ENCODE results near the gene OR2T27.
"Not testable (repeated sequence)": the region's sequence is repeated elsewhere in the genome, so short reads cannot be mapped to it uniquely, and the experiment has no call there.

Gene OR2T27

GRCh38 chr1:248640906-248641305 lies 14.4 kb downstream of the OR2T27 start:
- not testable (repeated sequence) for DNase-seq (ENCODE audit: low read depth in 2 of 2)

- DNase-seq (ENCODE audit: low read depth in 2 of 2), result not testable (repeated sequence)
These were observed 15.7 kb downstream of the OR2T27 start for GRCh38 chr1:248639652-248640051.

GRCh38 chr1:248636612-248637011 lies 18.7 kb downstream of the OR2T27 start:
- DNase-seq (ENCODE audit: low read depth in 2 of 2), result not testable (repeated sequence)

- not testable (repeated sequence) for DNase-seq (ENCODE audit: low read depth in 2 of 2)
These were observed 20.3 kb downstream of the OR2T27 start, which contains the start of gene OR2T11 for GRCh38 chr1:248634991-248635390. TSS of gene OR2T11 (minus strand) at chr1:248635091. CDS start at chr1:248627128, 7,963 bp downstream.

GRCh38 chr1:248631354-248632008 lies 23.8 kb downstream of the OR2T27 start:
- no peak for DNase-seq (ENCODE audit: low read depth in 2 of 2)

- DNase-seq (ENCODE audit: low read depth in 2 of 2), result no peak
These were observed 24.8 kb downstream of the OR2T27 start for GRCh38 chr1:248630551-248630950.

GRCh38 chr1:248627971-248628844 lies 27.1 kb downstream of the OR2T27 start:
- DNase-seq (ENCODE audit: low read depth in 2 of 2), result no peak

- no peak for DNase-seq (ENCODE audit: low read depth in 2 of 2)
These were observed 29.4 kb downstream of the OR2T27 start for GRCh38 chr1:248625971-248626370.

- DNase-seq (ENCODE audit: low read depth in 2 of 2), result no peak
These were observed 30.2 kb downstream of the OR2T27 start for GRCh38 chr1:248625166-248625565.

GRCh38 chr1:248622570-248623001 lies 32.7 kb downstream of the OR2T27 start:
- DNase-seq (ENCODE audit: low read depth in 2 of 2), result no peak

- DNase-seq (ENCODE audit: low read depth in 2 of 2), result no peak
These were observed 33.6 kb downstream of the OR2T27 start for GRCh38 chr1:248621770-248622169.

- DNase-seq (ENCODE audit: low read depth in 2 of 2), result peak in 1 of 2 donors; percentile 13
These were observed 36.5 kb downstream of the OR2T27 start for GRCh38 chr1:248618878-248619277.

- DNase-seq (ENCODE audit: low read depth in 2 of 2), result no peak
These were observed 37.2 kb downstream of the OR2T27 start for GRCh38 chr1:248618119-248618518.

- DNase-seq (ENCODE audit: low read depth in 2 of 2), result no peak
These were observed 41.6 kb downstream of the OR2T27 start for GRCh38 chr1:248613742-248614141.

- DNase-seq (ENCODE audit: low read depth in 2 of 2), result no peak
These were observed 43.4 kb downstream of the OR2T27 start for GRCh38 chr1:248611883-248612414.

GRCh38 chr1:248610301-248610700 lies 45.0 kb downstream of the OR2T27 start:
- no peak for DNase-seq (ENCODE audit: low read depth in 2 of 2)
